GM19025 (cell line): ENCODE results near the gene SKP2.
"Not testable (repeated sequence)": the region's sequence is repeated elsewhere in the genome, so short reads cannot be mapped to it uniquely, and the experiment has no call there.

Experiments
- ATAC-seq: cut with Tn5 transposase; IDR thresholded peaks from one replicate; pipeline ENCODE4 v1.9.1; 2021; ENCODE audit warnings: mild to moderate bottlenecking, low read depth, moderate library complexity; ENCODE audit not compliant: unreplicated experiment

The SKP2 gene

DNA sequence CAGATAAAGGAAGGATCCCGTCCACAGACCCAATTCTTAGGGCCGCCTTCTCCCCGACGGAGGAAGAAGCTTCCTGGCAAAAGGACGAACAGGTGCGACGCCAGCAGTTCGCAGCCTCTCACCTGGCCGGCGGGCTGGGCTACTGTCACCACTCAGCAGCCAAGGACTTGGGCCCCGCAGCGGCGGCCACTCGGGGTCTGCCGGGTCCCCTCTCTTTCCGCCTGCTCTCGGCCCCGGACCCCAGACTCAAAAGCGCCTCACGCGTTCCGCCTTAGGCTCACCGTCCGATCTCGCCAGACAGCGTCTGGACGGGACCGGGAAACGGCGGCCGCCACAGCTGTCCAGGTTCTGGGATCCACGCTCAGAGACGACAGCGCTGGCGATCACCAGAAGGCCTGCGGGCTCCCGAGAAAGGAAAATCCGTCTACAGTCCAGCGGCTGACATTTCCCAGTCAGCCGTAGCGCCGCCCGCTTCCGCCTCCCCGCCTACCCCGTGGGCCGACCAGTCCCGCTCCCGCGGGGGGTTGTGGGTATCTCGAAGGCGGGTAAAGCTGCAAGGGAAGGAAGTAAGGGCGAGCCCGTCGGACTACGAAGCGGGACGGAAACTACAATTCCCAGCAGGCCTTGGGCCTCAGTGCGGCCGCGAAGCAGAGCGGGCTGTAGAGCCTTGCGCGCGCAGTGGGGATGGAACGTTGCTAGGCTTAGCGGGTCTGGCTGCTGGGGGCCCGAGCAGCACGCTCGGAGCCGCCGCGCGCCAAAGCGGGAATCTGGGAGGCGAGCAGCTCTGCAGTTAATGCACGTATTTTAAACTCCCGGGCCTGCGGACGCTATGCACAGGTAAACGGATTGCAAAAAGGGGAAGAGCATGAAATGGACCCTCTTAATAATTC is at the start of gene SKP2, which contains the start of gene LMBRD2:
SKP2 (plus strand) TSS at position 678 of the 890 bp plus-strand sequence; CDS start at position 830, 152 bp downstream.
LMBRD2 (minus strand) TSS at position 454 of the 890 bp plus-strand sequence. CDS start 8,538 bp downstream, outside the sequence.
- peak; percentile 97 for ATAC-seq

- no peak for ATAC-seq
Measured at GRCh38 chr5:36105819-36106218, 46.1 kb upstream of the SKP2 start.

- ATAC-seq, result no peak
Measured at GRCh38 chr5:36108758-36109460, 43.0 kb upstream of the SKP2 start.

DNA sequence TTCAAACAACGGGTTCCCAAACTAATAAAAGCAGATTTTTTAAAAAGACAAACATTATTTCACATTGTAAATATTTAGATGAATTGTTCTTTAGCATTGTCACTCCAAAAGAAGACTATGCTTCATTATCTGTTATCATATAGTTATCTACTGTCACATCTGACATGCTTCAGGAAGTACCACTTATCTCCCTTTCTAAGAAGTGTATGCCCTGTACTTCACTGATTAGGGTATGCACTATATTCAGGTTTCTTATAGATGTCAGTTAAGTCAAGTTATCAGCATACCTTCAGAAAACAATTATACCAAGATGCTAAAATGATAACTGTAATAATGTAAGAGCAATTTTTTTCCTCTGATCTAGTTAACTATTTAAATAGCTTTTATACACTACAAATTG is 40.7 kb upstream of the SKP2 start:
- no peak for ATAC-seq

- ATAC-seq, result no peak
Measured at GRCh38 chr5:36125868-36126267, 26.0 kb upstream of the SKP2 start.

DNA sequence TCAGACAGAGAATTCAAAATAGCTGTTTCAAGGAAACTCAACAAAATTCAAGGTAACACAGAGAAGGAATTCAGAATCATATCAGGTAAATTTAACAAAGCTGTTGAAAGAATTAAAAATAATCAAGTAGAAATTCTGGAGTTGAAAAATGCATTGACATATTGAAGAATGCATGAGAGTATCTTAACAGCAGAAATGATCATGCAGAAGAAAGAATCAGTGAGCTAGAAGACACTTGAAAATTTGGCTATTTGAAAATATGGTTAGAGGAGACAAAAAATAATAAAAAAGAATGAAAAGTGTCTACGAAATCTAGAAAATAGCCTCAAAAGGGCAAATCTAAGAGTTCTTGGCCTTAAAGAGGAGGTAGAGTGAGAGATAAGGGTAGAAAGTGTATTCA is 23.1 kb upstream of the SKP2 start:
- no peak for ATAC-seq

GRCh38 chr5:36129666-36130065 is 22.2 kb upstream of the SKP2 start:
- ATAC-seq, result not testable (repeated sequence)

DNA sequence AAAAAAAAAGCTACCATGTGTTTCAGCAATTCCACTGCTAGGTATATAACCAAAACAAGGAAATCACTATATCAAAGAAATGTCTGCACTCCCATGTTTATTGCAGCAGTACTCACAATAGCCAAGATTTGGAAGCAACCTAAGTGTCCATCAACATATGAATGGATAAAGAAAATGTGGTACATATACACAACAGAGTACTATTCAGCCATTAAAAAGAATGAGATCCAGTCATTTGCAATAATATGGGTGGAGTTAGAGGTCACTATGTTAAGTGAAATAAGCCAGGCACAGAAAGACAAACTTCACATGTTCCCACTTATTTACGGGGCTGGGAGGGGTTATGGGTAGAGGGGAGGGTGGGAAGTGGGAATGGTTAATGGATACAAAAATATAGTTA is 18.9 kb upstream of the SKP2 start:
- not testable (repeated sequence) for ATAC-seq

DNA sequence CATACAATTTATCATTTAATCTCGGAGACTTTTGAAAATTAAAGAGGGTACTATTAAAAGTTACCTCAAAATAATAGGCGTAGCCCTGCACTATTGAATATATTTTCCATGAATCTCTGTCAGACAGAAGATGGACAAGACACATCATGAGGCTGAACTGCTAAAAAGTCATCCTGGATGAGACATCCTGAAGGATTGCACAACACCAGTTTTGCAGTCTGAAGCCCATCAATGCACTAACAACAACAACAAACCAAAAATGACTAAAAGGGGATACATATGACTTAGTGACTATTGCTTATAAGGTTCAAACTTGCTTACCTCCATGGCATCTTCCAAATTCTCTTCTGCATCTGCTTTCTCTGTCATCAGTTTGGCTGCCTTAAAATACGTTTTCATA is 15.9 kb upstream of the SKP2 start:
- ATAC-seq, result no peak

GRCh38 chr5:36136581-36136980 is 15.3 kb upstream of the SKP2 start:
- ATAC-seq, result no peak

DNA sequence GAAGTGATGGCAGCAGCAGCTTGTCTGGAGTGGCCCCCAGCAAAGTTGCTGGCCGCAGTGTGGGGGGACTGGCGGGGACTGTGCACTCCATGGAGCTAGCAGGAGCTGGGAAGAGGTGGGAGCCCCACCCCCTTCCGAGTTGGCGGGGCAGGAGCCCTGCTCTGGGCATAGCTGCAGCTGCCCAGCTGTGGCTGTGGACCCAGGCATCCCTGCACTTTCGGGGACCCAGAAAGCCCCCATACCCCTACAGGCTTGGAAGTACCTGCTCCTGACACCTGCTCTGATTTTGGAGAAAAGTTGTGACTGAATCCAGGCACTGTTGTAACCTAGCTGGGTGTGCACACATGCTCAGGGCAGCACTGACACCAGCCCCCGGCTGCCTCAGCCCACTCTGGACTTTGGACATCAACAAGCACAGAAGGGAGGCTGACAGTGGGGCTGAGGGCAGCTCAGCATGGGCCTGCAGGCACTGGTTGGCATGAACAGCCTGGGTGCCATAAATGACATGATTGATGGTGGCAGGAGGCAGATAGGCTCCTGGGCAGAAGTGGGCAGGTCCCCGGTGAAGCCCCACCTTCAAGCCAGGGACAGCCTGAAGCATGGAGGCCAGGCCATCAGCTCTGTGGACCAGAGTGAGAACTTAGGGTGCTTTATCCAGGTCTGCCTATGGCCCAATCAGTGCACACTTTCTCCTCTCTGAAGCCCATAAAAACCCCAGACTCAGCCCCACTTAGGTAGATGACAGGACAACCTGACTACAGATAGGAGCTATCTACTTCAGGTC is 12.8 kb upstream of the SKP2 start:
- no peak for ATAC-seq

GRCh38 chr5:36145311-36145710 is 6.6 kb upstream of the SKP2 start:
- ATAC-seq, result no peak

DNA sequence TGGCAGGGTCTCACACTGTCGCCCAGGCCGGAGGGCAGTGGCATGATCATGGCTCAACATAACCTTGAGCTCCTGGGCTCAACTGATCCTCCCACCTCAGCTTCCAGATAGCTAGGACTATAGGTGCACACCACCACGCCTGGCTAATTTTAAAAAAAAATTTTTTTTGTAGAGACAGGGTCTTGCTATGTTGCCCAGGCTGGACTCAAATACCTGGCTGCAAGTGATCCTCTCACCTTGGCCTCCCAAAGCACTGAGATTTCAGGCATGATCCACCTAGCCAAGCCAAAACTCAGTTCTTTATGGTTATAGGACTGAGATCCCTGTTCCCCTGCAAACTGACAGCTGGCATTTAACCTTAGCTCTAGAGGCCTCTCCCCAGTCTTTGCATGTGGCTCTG is 5.5 kb upstream of the SKP2 start:
- ATAC-seq, result no peak

GRCh38 chr5:36147681-36148080 is 4.2 kb upstream of the SKP2 start:
- ATAC-seq, result no peak

GRCh38 chr5:36150676-36151433 is 1.1 kb upstream of the SKP2 start:
- ATAC-seq, result no peak

DNA sequence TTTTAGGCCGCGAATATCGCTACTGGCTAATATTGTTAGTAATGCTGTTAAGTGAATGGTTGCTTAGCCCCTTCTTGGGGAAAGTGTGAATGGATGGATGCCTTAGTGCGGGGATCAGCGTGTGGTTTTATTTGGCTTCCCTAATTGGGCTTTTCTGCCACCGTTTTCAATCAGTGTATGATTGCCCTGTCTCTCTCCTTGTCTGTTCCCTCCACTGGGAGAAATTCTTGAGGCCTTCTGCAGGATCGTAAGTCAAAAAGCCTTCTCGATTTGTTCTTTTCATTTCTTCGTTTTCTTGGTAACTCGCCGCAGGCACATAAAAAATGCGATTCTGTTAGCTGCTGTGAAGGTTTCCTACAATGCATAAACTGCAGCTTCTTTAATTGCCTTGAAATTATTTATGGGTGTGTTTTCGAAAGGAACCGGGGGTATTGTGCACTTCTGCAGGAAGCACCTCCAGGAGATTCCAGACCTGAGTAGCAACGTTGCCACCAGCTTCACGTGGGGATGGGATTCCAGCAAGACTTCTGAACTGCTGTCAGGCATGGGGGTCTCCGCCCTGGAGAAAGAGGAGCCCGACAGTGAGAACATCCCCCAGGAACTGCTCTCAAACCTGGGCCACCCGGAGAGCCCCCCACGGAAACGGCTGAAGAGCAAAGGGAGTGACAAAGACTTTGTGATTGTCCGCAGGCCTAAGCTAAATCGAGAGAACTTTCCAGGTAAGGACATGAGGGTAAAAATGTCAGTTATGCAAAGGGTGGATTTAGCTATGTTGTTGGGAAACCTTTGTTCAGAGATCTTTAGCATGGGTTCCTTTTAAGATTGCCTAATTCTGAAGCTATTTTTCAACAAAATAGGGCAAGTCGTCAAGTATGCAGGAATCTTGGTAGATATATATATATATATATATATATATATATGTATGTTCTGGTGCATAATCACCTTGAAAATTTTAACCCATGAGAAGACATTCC is 700 bp downstream of the SKP2 start:
- ATAC-seq, result peak; percentile 0

GRCh38 chr5:36153298-36153677 is 1.4 kb downstream of the SKP2 start:
- ATAC-seq, result no peak

DNA sequence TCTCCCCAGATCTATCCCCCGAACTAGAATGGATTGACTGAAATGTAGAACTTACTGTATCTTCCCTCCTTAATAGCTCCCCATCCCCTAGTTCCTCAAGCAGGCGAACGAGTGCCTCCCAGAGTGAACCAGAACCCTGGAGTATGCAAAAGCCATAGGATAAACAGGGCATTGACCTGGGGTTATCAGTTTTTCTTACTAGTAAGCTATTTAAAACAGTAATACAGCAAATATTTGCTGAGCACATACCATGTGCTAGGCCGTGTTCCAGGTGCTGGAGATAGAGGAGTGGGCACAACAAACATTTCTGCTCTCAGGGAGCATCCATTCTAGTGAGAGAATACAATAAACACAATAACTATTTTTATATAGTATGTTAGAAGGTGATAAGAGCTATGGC is 1.8 kb downstream of the SKP2 start:
- ATAC-seq, result no peak

DNA sequence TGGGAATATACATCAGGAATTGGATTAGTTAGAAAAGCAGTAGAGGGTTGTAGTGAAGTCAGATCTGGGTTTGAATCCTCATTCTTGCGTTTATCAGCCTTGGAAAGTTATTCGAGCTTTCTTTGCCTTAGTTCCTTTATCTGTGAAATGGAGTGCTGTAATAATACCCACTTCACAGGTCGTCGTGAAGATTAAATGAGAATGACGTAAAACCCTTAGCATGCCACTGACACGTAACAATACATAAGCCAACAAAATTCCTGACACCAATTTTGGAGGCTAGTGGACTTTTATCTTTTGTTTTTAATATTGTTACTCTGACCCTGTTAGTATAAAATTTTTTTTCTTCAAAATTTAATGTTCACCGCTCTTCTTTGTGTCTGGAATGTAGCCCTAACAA is 3.4 kb downstream of the SKP2 start:
- no peak for ATAC-seq
